HEK293 (cell line): ENCODE results near the gene TNFAIP8.

Experiments
- CTCF ChIA-PET: fragments of 350-600 bp; formaldehyde crosslinking; extraction: SDS; loops from one replicate; lab custom pipeline; 2021; ENCODE audit warnings: antibody characterized with exemption; lab: Yijun Ruan, JAX
- POLR2A ChIA-PET: fragments of 300-600 bp; formaldehyde crosslinking; extraction: SDS; loops from one replicate; lab custom pipeline; 2020; ENCODE audit warnings: antibody characterized with exemption, inconsistent platforms; lab: Yijun Ruan, JAX
- H3K27ac ChIP-seq: fragments of 200-500 bp; sonication (Bioruptor generic); 2 replicates; pipeline ENCODE4 v1.5.1; 2014; ENCODE audit warnings: low read depth, low read length, control low read depth, inconsistent platforms; ENCODE audit errors: extremely low read depth
- H3K36me3 ChIP-seq, 2 experiments: fragments of 200-500 bp in 1 of 2; sonication (Bioruptor generic) in 1 of 2; 1 replicate in 1 of 2; 2 replicates in 1 of 2; pipeline ENCODE4 v1.5.1; 2014 to 2017; ENCODE audit warnings: inconsistent platforms in 2 of 2, low read length in 2 of 2; ENCODE audit not compliant: control insufficient read depth in 2 of 2, insufficient read depth in 1 of 2
- H3K4me1 ChIP-seq: fragments of 200-500 bp; sonication (Bioruptor generic); 2 replicates; pipeline ENCODE4 v1.5.1; 2014; ENCODE audit warnings: mild to moderate bottlenecking, low read length, inconsistent platforms; ENCODE audit not compliant: control insufficient read depth, insufficient read depth
- H3K4me3 ChIP-seq: 2 replicates; pipeline ENCODE4 v1.5.1; 2011; ENCODE audit warnings: low read depth, mild to moderate bottlenecking, control low read depth, low read length, moderate library complexity
- H3K9me3 ChIP-seq: fragments of 200-500 bp; sonication (Bioruptor generic); 2 replicates; pipeline ENCODE4 v1.5.1; 2014; ENCODE audit warnings: low read depth, low read length, inconsistent platforms; ENCODE audit not compliant: control insufficient read depth, insufficient read depth
- EGR2 ChIP-seq: fragments of 450-650 bp; formaldehyde crosslinking; IDR thresholded peaks from 2 replicates; pipeline ENCODE4 v1.5.1; 2016; ENCODE audit warnings: low read depth, missing biosample characterization, missing genetic modification characterization
- MEIS1 ChIP-seq: sonication (generic); formaldehyde crosslinking; IDR thresholded peaks from 2 replicates; pipeline ENCODE4 v1.8.1; 2022; ENCODE audit warnings: missing genetic modification reagents, mild to moderate bottlenecking, borderline replicate concordance
- MZF1 ChIP-seq: fragments of 450-650 bp; formaldehyde crosslinking; IDR thresholded peaks from 2 replicates; pipeline ENCODE4 v1.5.1; 2017; ENCODE audit warnings: missing biosample characterization, missing genetic modification characterization, borderline replicate concordance
- PRDM2 ChIP-seq: fragments of 450-650 bp; formaldehyde crosslinking; IDR thresholded peaks from 2 replicates; pipeline ENCODE4 v1.5.1; 2016; ENCODE audit warnings: missing biosample characterization, missing genetic modification characterization, borderline replicate concordance
- PRDM6 ChIP-seq: fragments of 450-650 bp; formaldehyde crosslinking; IDR thresholded peaks from 2 replicates; pipeline ENCODE4 v1.5.1; 2017; ENCODE audit warnings: missing biosample characterization, missing genetic modification characterization
- SP7 ChIP-seq: fragments of 450-650 bp; formaldehyde crosslinking; IDR thresholded peaks from 2 replicates; pipeline ENCODE4 v1.5.1; 2016; ENCODE audit warnings: missing biosample characterization, missing genetic modification characterization
- TRIM28 ChIP-seq: IDR thresholded peaks from 2 replicates; pipeline ENCODE4 v1.6.1; 2011; ENCODE audit warnings: low read length, control low read depth, borderline replicate concordance
- ZBTB1 ChIP-seq: fragments of 450-650 bp; formaldehyde crosslinking; IDR thresholded peaks from 2 replicates; pipeline ENCODE4 v1.5.1; 2016; ENCODE audit warnings: missing biosample characterization, missing genetic modification characterization
- ZBTB10 ChIP-seq: fragments of 450-650 bp; formaldehyde crosslinking; IDR thresholded peaks from 2 replicates; pipeline ENCODE4 v1.5.1; 2016; ENCODE audit warnings: missing biosample characterization, missing genetic modification characterization
- ZBTB21 ChIP-seq: fragments of 450-650 bp; formaldehyde crosslinking; IDR thresholded peaks from 2 replicates; pipeline ENCODE4 v1.5.1; 2017; ENCODE audit warnings: missing biosample characterization, missing genetic modification characterization
- ZBTB8A ChIP-seq: fragments of 450-650 bp; formaldehyde crosslinking; IDR thresholded peaks from 2 replicates; pipeline ENCODE4 v1.5.1; 2016; ENCODE audit warnings: missing biosample characterization, missing genetic modification characterization
- ZFHX2 ChIP-seq: fragments of 450-650 bp; formaldehyde crosslinking; conservative IDR thresholded peaks from 2 replicates; pipeline ENCODE4 v1.5.1; 2016; ENCODE audit warnings: missing biosample characterization, missing genetic modification characterization
- ZFP41 ChIP-seq: fragments of 450-650 bp; formaldehyde crosslinking; IDR thresholded peaks from 2 replicates; pipeline ENCODE4 v1.5.1; 2016; ENCODE audit warnings: missing biosample characterization, missing genetic modification characterization, borderline replicate concordance
- ZNF140 ChIP-seq: fragments of 450-650 bp; formaldehyde crosslinking; IDR thresholded peaks from 2 replicates; pipeline ENCODE4 v1.5.1; 2016; ENCODE audit warnings: missing biosample characterization, missing genetic modification characterization
- ZNF16 ChIP-seq: fragments of 450-650 bp; formaldehyde crosslinking; IDR thresholded peaks from 2 replicates; pipeline ENCODE4 v1.5.1; 2016; ENCODE audit warnings: low read depth, missing biosample characterization, missing genetic modification characterization
- ZNF335 ChIP-seq: fragments of 450-650 bp; formaldehyde crosslinking; conservative IDR thresholded peaks from 2 replicates; pipeline ENCODE4 v1.5.1; 2016; ENCODE audit warnings: missing biosample characterization, missing genetic modification characterization
- ZNF473 ChIP-seq: fragments of 450-650 bp; formaldehyde crosslinking; IDR thresholded peaks from 2 replicates; pipeline ENCODE4 v1.5.1; 2017; ENCODE audit warnings: missing biosample characterization, missing genetic modification characterization
- ZNF600 ChIP-seq: fragments of 450-650 bp; formaldehyde crosslinking; IDR thresholded peaks from 2 replicates; pipeline ENCODE4 v1.5.1; 2016; ENCODE audit warnings: missing biosample characterization, missing genetic modification characterization
- ZNF624 ChIP-seq: fragments of 450-650 bp; formaldehyde crosslinking; IDR thresholded peaks from 2 replicates; pipeline ENCODE4 v1.5.1; 2017; ENCODE audit warnings: missing biosample characterization, missing genetic modification characterization

TNFAIP8 gene

GRCh38 chr5:119313658-119314605 is 41.9 kb upstream of the TNFAIP8 start:
- POLR2A ChIA-PET, result interaction anchor here (1.3 kb wide), 1 partner anchor 46 kb away, joined by 3 read pairs; no protein-coding TSS in a partner anchor

GRCh38 chr5:119315516-119315949 is 40.3 kb upstream of the TNFAIP8 start:
- CTCF ChIA-PET, result interaction anchor here (0.6 to 4.5 kb wide), 13 partner anchors 8 to 137 kb away, joined by 3 to 20 read pairs (median 4); no protein-coding TSS in a partner anchor
- no peak overlapping the region for H3K27ac ChIP-seq
- no peak overlapping the region for H3K4me3 ChIP-seq
- POLR2A ChIA-PET, result interaction anchor here (1.3 kb wide), 1 partner anchor 9 kb away, joined by 5 read pairs; no protein-coding TSS in a partner anchor
- H3K9me3 ChIP-seq, result no peaks in the 10 kb centered on the region
- H3K4me1 ChIP-seq, result peaks cover 5% of the 10 kb centered on the region; the same call in 1 of the 2 replicates
- no peaks in the 10 kb centered on the region for H3K36me3 ChIP-seq
- TF ChIP-seq ZBTB21 (no peak), ZFHX2 (peak; percentile 60), MEIS1 (CRISPR knock-in tag) (no peak), ZNF335 (tag by site-specific recombination) (0 out of 2 replicates have a peak, but pooled peaks have one; percentile 3), ZNF624 (no peak), ZBTB1 (tag by site-specific recombination) (no peak), ZNF600 (no peak), EGR2 (tag by site-specific recombination) (peak; percentile 60), MZF1 (tag by site-specific recombination) (no peak), ZNF473 (tag by site-specific recombination) (no peak), PRDM6 (tag by site-specific recombination) (no peak), TRIM28 (no peak), ZFP41 (no peak), ZBTB8A (no peak), PRDM2 (tag by site-specific recombination) (no peak), ZNF140 (tag by site-specific recombination) (no peak)

More at GRCh38 chr5:119313658-119314605, 41.9 kb upstream of the TNFAIP8 start:
- H3K9me3 ChIP-seq, result no peaks in the 10 kb centered on the region
- CTCF ChIA-PET, result interaction anchor here (0.6 to 4.5 kb wide), 6 partner anchors 10 to 140 kb away, joined by 3 to 20 read pairs (median 3); no protein-coding TSS in a partner anchor
- no peak overlapping the region for H3K4me3 ChIP-seq
- H3K27ac ChIP-seq, result no peak overlapping the region
- peaks cover 6% of the 10 kb centered on the region; the same call in 1 of the 2 replicates for H3K4me1 ChIP-seq
- no peaks in the 10 kb centered on the region for H3K36me3 ChIP-seq
- TF ChIP-seq ZNF16 (tag by site-specific recombination) (no peak), SP7 (0 out of 2 replicates have a peak, but pooled peaks have one; percentile 34), ZBTB10 (no peak)
